ENCODE results near the gene KIF26A. TPM values are rescaled to one million over a fixed set of nuclear protein-coding genes. Genes with fewer than 3 reads are reported as not detected.

Gene KIF26A
- total RNA-seq, 1 donor from 2014 or later: 0.60 TPM

- H3K27me3 Mint-ChIP-seq (ENCODE audit: low read depth): peaks cover 14% of the 10 kb centered on the region
- no peak overlapping the region for H3K27ac Mint-ChIP-seq (ENCODE audit: unreplicated experiment)
- H3K9me3 Mint-ChIP-seq (ENCODE audit: low read depth): no peaks in the 10 kb centered on the region
- DNase-seq (ENCODE audit: low spot score): no peak
- no peaks in the 10 kb centered on the region for H3K36me3 Mint-ChIP-seq (ENCODE audit: low read depth)
- no peak for TF ChIP-seq CTCF (IDR thresholded peaks at IDR 0.05)
- H3K4me1 Mint-ChIP-seq (ENCODE audit: low read depth): no peaks in the 10 kb centered on the region
- H3K4me3 Mint-ChIP-seq (ENCODE audit: unreplicated experiment): no peak overlapping the region
These were observed 57.0 kb downstream of the KIF26A start for GRCh38 chr14:104195361-104195760.

- H3K4me1 Mint-ChIP-seq (ENCODE audit: low read depth): no peaks in the 10 kb centered on the region
- DNase-seq (ENCODE audit: low spot score): no peak
- H3K36me3 Mint-ChIP-seq (ENCODE audit: low read depth): no peaks in the 10 kb centered on the region
- H3K27ac Mint-ChIP-seq (ENCODE audit: unreplicated experiment): no peak overlapping the region
- TF ChIP-seq CTCF (IDR thresholded peaks at IDR 0.05): no peak
- H3K4me3 Mint-ChIP-seq (ENCODE audit: unreplicated experiment): no peak overlapping the region
- peaks cover 14% of the 10 kb centered on the region for H3K27me3 Mint-ChIP-seq (ENCODE audit: low read depth)
- H3K9me3 Mint-ChIP-seq (ENCODE audit: low read depth): no peaks in the 10 kb centered on the region
These were observed 57.5 kb downstream of the KIF26A start for GRCh38 chr14:104195878-104196277.

GRCh38 chr14:104196461-104197140, 58.2 kb downstream of the KIF26A start:
- H3K4me1 Mint-ChIP-seq (ENCODE audit: low read depth): no peaks in the 10 kb centered on the region
- H3K4me3 Mint-ChIP-seq (ENCODE audit: unreplicated experiment): no peak overlapping the region
- H3K9me3 Mint-ChIP-seq (ENCODE audit: low read depth): no peaks in the 10 kb centered on the region
- H3K36me3 Mint-ChIP-seq (ENCODE audit: low read depth): no peaks in the 10 kb centered on the region
- H3K27me3 Mint-ChIP-seq (ENCODE audit: low read depth): peaks cover 14% of the 10 kb centered on the region
- no peak for DNase-seq (ENCODE audit: low spot score)
- no peak overlapping the region for H3K27ac Mint-ChIP-seq (ENCODE audit: unreplicated experiment)
- TF ChIP-seq CTCF (IDR thresholded peaks at IDR 0.05): no peak

- H3K9me3 Mint-ChIP-seq (ENCODE audit: low read depth): no peaks in the 10 kb centered on the region
- H3K27ac Mint-ChIP-seq (ENCODE audit: unreplicated experiment): no peak overlapping the region
- DNase-seq (ENCODE audit: low spot score): no peak
- no peaks in the 10 kb centered on the region for H3K4me1 Mint-ChIP-seq (ENCODE audit: low read depth)
- H3K27me3 Mint-ChIP-seq (ENCODE audit: low read depth): peaks cover 14% of the 10 kb centered on the region
- H3K36me3 Mint-ChIP-seq (ENCODE audit: low read depth): no peaks in the 10 kb centered on the region
- no peak for TF ChIP-seq CTCF (IDR thresholded peaks at IDR 0.05)
- no peak overlapping the region for H3K4me3 Mint-ChIP-seq (ENCODE audit: unreplicated experiment)
These were observed 59.3 kb downstream of the KIF26A start for GRCh38 chr14:104197449-104198247.

GRCh38 chr14:104199266-104199895, 61.0 kb downstream of the KIF26A start:
- no peak for TF ChIP-seq CTCF (IDR thresholded peaks at IDR 0.05)
- H3K27me3 Mint-ChIP-seq (ENCODE audit: low read depth): peaks cover 12% of the 10 kb centered on the region
- no peak for DNase-seq (ENCODE audit: low spot score)
- H3K9me3 Mint-ChIP-seq (ENCODE audit: low read depth): no peaks in the 10 kb centered on the region
- H3K27ac Mint-ChIP-seq (ENCODE audit: unreplicated experiment): no peak overlapping the region
- no peaks in the 10 kb centered on the region for H3K36me3 Mint-ChIP-seq (ENCODE audit: low read depth)
- H3K4me1 Mint-ChIP-seq (ENCODE audit: low read depth): no peaks in the 10 kb centered on the region
- H3K4me3 Mint-ChIP-seq (ENCODE audit: unreplicated experiment): no peak overlapping the region
